HT1080 (cell line): ENCODE data around the gene UNC5B. TPM values are rescaled to one million over a fixed set of nuclear protein-coding genes. Genes with fewer than 3 reads are reported as not detected.
A peak's percentile ranks its signal among the peaks of the same experiment; 100 is the strongest.

ENCODE experiments used
- DNase-seq: peaks from one replicate; pipeline ENCODE4 v3.0.0-alpha.2; 2015; ENCODE audit warnings: low read depth
- total RNA-seq: library from RNA; depleted of rRNA; stranded (reverse); fragments of >200 nt; shearing (Covaris generic); gene quantifications from 2 replicates; pipeline ENCODE4 v1.2.3, GENCODE V29; 2014

Gene UNC5B
- total RNA-seq, 1 experiment from 2014 or later, result 2.9 TPM

GRCh38 chr10:71222601-71223346 is 10.4 kb downstream of the UNC5B start:
- no peak for DNase-seq

- DNase-seq, result no peak
Measured at GRCh38 chr10:71223347-71224058, 11.1 kb downstream of the UNC5B start.

- DNase-seq, result no peak
Measured at GRCh38 chr10:71225291-71226058, 13.1 kb downstream of the UNC5B start.

- no peak for DNase-seq
Measured at GRCh38 chr10:71228875-71229675, 16.7 kb downstream of the UNC5B start.

- no peak for DNase-seq
Measured at GRCh38 chr10:71229726-71230655, 17.6 kb downstream of the UNC5B start.

GRCh38 chr10:71230656-71231025 is 18.3 kb downstream of the UNC5B start:
- no peak for DNase-seq

GRCh38 chr10:71231206-71231605 is 18.8 kb downstream of the UNC5B start:
- DNase-seq, result no peak

- no peak for DNase-seq
Measured at GRCh38 chr10:71232089-71232998, 20.0 kb downstream of the UNC5B start.

- DNase-seq, result no peak
Measured at GRCh38 chr10:71233482-71233892, 21.1 kb downstream of the UNC5B start.

GRCh38 chr10:71234004-71234894 is 21.9 kb downstream of the UNC5B start:
- no peak for DNase-seq

- DNase-seq, result peak; percentile 63
Measured at GRCh38 chr10:71234970-71235685, 22.8 kb downstream of the UNC5B start.

GRCh38 chr10:71235808-71236207 is 23.4 kb downstream of the UNC5B start:
- no peak for DNase-seq

GRCh38 chr10:71236286-71236685 is 23.9 kb downstream of the UNC5B start:
- DNase-seq, result no peak

GRCh38 chr10:71236822-71237682 is 24.7 kb downstream of the UNC5B start:
- DNase-seq, result no peak

- no peak for DNase-seq
Measured at GRCh38 chr10:71237843-71238623, 25.7 kb downstream of the UNC5B start.

- no peak for DNase-seq
Measured at GRCh38 chr10:71238626-71239025, 26.3 kb downstream of the UNC5B start.
